Gastrocnemius medialis (tissue), 4 donors: ENCODE measurements around the gene RADIL.

Experiments used
- POLR2A ChIP-seq, 2 donors: fragments of 450-650 bp; IDR thresholded peaks; one replicate each; pipeline ENCODE4 v1.6.1; 2017; ENCODE audit warnings: antibody characterized with exemption in 2 of 2, mild to moderate bottlenecking in 2 of 2, moderate library complexity in 2 of 2
- TF ChIP-seq, protein P1 (sequence below), 5 experiments: fragments of 450-650 bp in 3 of 5; fragments of 200-600 bp in 2 of 5; sonication (generic) in 2 of 5; IDR thresholded peaks in 4 of 5; conservative IDR thresholded peaks in 1 of 5; 1 replicate in 4 of 5; 2 replicates in 1 of 5; pipeline ENCODE4 v1.5.1; 2016 to 2019; ENCODE audit warnings: antibody characterized with exemption in 5 of 5, mild to moderate bottlenecking in 3 of 5, moderate library complexity in 3 of 5

DNA sequence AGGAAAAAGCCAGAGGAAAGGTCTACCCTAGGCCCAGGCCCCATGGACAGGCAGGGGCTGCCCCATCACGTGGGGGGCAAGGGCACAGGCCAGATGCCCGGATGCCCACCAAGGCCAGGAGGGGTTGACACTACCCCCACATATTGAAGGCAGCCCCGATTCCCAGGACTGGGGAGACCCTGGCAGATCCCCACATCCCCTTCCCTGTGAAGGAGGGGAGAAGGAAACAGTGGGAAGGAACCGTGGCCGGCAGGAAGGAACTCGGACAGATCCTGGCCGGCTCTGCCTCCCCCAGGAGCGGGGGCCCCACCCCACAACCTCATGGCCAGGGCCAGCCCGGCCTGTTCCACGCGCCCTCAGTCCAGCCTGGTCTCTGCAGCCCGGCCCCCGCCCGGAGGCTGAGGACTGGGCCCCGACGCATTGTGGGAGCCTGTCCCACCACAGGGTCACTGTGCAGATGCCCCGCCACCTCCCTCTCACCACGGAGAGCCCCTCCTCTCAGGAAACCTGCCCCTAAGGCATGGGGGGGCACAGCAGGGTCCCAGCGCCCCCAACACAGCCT, 63.0 kb downstream of the RADIL start:
- no peak for TF ChIP-seq POLR2A (IDR thresholded peaks at IDR 0.05)
- TF ChIP-seq, protein P1, sequence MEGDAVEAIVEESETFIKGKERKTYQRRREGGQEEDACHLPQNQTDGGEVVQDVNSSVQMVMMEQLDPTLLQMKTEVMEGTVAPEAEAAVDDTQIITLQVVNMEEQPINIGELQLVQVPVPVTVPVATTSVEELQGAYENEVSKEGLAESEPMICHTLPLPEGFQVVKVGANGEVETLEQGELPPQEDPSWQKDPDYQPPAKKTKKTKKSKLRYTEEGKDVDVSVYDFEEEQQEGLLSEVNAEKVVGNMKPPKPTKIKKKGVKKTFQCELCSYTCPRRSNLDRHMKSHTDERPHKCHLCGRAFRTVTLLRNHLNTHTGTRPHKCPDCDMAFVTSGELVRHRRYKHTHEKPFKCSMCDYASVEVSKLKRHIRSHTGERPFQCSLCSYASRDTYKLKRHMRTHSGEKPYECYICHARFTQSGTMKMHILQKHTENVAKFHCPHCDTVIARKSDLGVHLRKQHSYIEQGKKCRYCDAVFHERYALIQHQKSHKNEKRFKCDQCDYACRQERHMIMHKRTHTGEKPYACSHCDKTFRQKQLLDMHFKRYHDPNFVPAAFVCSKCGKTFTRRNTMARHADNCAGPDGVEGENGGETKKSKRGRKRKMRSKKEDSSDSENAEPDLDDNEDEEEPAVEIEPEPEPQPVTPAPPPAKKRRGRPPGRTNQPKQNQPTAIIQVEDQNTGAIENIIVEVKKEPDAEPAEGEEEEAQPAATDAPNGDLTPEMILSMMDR (IDR thresholded peaks at IDR 0.05 in 4 of 5, conservative IDR thresholded peaks at IDR 0.05 in 1 of 5): no peak
